Mucosa of rectum (tissue), 2 donors: ENCODE data around the gene GOLIM4.
"Not testable (repeated sequence)": the region's sequence is repeated elsewhere in the genome, so short reads cannot be mapped to it uniquely, and the experiment has no call there.

Experiments used
- H3K27ac ChIP-seq, 2 donors: one replicate each; pipeline ENCODE4 v1.7.0; 2013; ENCODE audit warnings: inconsistent platforms in 2 of 2, low read depth in 2 of 2, low read length in 2 of 2
- H3K27me3 ChIP-seq, 2 donors: one replicate each; pipeline ENCODE4 v1.7.0; 2013; ENCODE audit warnings: low read length in 2 of 2; ENCODE audit not compliant: control insufficient read depth in 2 of 2, insufficient read depth in 2 of 2
- H3K36me3 ChIP-seq, 2 donors: one replicate each; pipeline ENCODE4 v1.7.0; 2013; ENCODE audit warnings: low read length in 2 of 2; ENCODE audit not compliant: control insufficient read depth in 2 of 2, insufficient read depth in 2 of 2
- H3K4me1 ChIP-seq, 2 donors: one replicate each; pipeline ENCODE4 v1.7.0; 2013; ENCODE audit warnings: low read length in 2 of 2, mild to moderate bottlenecking in 1 of 2; ENCODE audit not compliant: control insufficient read depth in 2 of 2, insufficient read depth in 2 of 2
- H3K4me3 ChIP-seq, 2 donors: one replicate each; pipeline ENCODE4 v1.7.0; 2013; ENCODE audit warnings: low read length in 2 of 2
- H3K9ac ChIP-seq, 2 donors: one replicate each; pipeline ENCODE4 v1.7.0; 2013; ENCODE audit warnings: low read length in 2 of 2, low read depth in 1 of 2, mild to moderate bottlenecking in 1 of 2
- H3K9me3 ChIP-seq, 2 donors: one replicate each; pipeline ENCODE4 v1.7.0; 2013; ENCODE audit warnings: low read length in 2 of 2; ENCODE audit not compliant: control insufficient read depth in 2 of 2
- donor health status: healthy.
- donor health status: Normal muscosa, but diverticular disease.

Gene GOLIM4

DNA sequence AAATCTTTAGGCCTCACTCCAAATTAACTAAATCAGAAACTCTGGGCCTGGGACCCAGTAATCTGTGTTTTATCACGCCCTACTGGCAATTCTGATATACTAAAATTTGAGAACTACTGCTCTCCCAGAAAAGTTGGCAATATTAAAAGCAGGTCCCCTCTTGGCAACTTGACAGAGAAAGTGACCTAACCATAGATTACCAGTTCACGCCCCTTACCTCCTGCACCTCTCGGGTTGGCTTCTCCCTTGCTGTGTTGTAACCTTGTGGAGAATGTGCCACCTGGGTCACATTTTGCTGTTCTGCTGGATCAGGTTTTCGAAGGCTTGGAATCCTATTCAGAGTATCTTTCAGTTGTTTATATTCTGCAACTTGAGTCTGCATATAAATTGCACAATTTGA, 59.1 kb downstream of the GOLIM4 start:
- Histone ChIP-seq H3K27ac (no peak overlapping the region), H3K4me3 (no peak overlapping the region), H3K27me3 (no peaks in the 10 kb centered on the region), H3K9me3 (no peaks in the 10 kb centered on the region), H3K36me3 (peaks cover 46 to 57% of the 10 kb centered on the region in 2 donors), H3K9ac (no peak overlapping the region), H3K4me1 (no peaks in the 10 kb centered on the region)

- Histone ChIP-seq H3K4me1 (no peaks in the 10 kb centered on the region), H3K36me3 (peaks cover 43 to 57% of the 10 kb centered on the region in 2 donors), H3K9me3 (no peaks in the 10 kb centered on the region), H3K27me3 (no peaks in the 10 kb centered on the region), H3K4me3 (no peak overlapping the region), H3K27ac (no peak overlapping the region), H3K9ac (no peak overlapping the region)
These were observed 61.4 kb downstream of the GOLIM4 start for GRCh38 chr3:168034152-168034928.

- Histone ChIP-seq H3K9ac (no peak overlapping the region), H3K9me3 (no peaks in the 10 kb centered on the region), H3K4me3 (no peak overlapping the region), H3K27me3 (no peaks in the 10 kb centered on the region), H3K4me1 (no peaks in the 10 kb centered on the region), H3K27ac (no peak overlapping the region), H3K36me3 (peaks cover 52 to 56% of the 10 kb centered on the region in 2 donors)
These were observed 65.1 kb downstream of the GOLIM4 start for GRCh38 chr3:168030577-168030976.

- Histone ChIP-seq H3K4me1 (no peaks in the 10 kb centered on the region), H3K27me3 (no peaks in the 10 kb centered on the region), H3K9me3 (no peaks in the 10 kb centered on the region), H3K27ac (no peak overlapping the region), H3K9ac (no peak overlapping the region), H3K36me3 (peaks cover 55 to 56% of the 10 kb centered on the region in 2 donors), H3K4me3 (no peak overlapping the region)
These were observed 66.0 kb downstream of the GOLIM4 start for GRCh38 chr3:168029705-168030104.

DNA sequence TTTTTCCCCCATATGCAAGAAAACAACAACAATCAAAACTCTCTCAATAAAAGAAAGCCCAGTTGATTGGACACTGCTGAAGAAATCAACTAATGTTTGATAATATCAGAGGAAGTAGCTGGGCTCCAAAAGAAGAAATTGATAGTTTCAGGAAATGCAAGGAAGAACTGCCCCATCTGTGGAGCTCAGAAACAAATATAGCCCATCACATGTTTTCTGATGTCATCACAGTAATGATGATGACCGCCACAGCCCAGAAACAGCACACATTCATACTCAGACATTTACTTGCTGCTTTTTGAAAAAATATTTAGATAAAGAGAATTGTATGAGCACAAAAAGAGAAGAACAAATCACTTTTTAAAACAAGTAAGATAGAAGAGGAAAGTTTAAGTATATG, 67.6 kb downstream of the GOLIM4 start:
- no peak overlapping the region for H3K27ac ChIP-seq

GRCh38 chr3:168026764-168027163, 69.0 kb downstream of the GOLIM4 start:
- Histone ChIP-seq H3K9ac (no peak overlapping the region), H3K4me1 (no peaks in the 10 kb centered on the region), H3K27ac (no peak overlapping the region), H3K27me3 (no peaks in the 10 kb centered on the region), H3K9me3 (no peaks in the 10 kb centered on the region), H3K36me3 (peaks cover 66 to 72% of the 10 kb centered on the region in 2 donors), H3K4me3 (no peak overlapping the region)

More for the DNA sequence above, 67.6 kb downstream of the GOLIM4 start:
- no peaks in the 10 kb centered on the region for H3K27me3 ChIP-seq
- no peak overlapping the region for H3K9ac ChIP-seq
- H3K9me3 ChIP-seq = no peaks in the 10 kb centered on the region
- H3K36me3 ChIP-seq = peaks cover 70% of the 10 kb centered on the region in 2 donors
- no peaks in the 10 kb centered on the region for H3K4me1 ChIP-seq
- H3K4me3 ChIP-seq = no peak overlapping the region

GRCh38 chr3:168025076-168025475, 70.6 kb downstream of the GOLIM4 start:
- Histone ChIP-seq H3K4me3 (no peak overlapping the region), H3K4me1 (no peaks in the 10 kb centered on the region), H3K9me3 (no peaks in the 10 kb centered on the region), H3K9ac (no peak overlapping the region), H3K36me3 (peaks cover 68 to 70% of the 10 kb centered on the region in 2 donors), H3K27me3 (no peaks in the 10 kb centered on the region), H3K27ac (no peak overlapping the region)

- no peaks in the 10 kb centered on the region for H3K4me1 ChIP-seq
- no peak overlapping the region for H3K27ac ChIP-seq
- H3K27me3 ChIP-seq = no peaks in the 10 kb centered on the region
- H3K9me3 ChIP-seq = no peaks in the 10 kb centered on the region
- peaks cover 64 to 66% of the 10 kb centered on the region in 2 donors for H3K36me3 ChIP-seq
- no peak overlapping the region for H3K4me3 ChIP-seq
- no peak overlapping the region for H3K9ac ChIP-seq
These were observed 71.2 kb downstream of the GOLIM4 start for GRCh38 chr3:168024537-168024941.

DNA sequence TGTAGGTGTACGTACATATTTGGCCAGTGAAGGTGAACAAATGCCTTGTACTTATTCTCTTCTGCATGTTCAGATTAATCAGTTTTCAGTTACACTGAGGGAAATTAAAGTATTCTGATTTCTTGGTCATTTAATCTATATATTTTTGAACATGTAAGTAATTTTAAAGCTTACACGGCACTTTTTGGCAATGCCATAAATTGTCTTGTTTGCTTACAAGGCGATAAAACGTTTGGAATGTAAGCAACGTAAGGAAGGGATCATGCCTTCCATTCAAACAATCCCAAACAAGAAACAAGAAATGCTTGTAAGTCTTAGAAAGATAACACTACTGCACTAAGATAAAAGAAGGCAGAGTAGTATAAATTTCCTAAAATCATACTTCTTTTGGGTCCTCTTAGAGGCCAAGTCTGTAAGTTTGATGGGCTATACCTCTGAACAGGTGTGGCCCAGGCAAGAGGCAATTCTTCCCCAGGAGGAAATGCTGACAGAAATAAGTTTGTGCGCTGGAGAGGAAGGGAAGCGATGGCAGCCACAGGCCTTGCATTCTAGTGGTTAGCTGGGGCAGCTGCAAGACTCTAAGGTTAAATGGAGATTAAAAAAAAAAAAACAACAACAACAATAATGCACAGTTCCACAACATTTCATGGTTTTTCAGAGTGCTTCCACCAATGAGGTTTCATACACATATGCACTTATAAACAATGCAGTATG, 73.8 kb downstream of the GOLIM4 start:
- H3K9ac ChIP-seq = no peak overlapping the region
- H3K9me3 ChIP-seq = no peaks in the 10 kb centered on the region
- no peak overlapping the region for H3K27ac ChIP-seq
- no peaks in the 10 kb centered on the region for H3K4me1 ChIP-seq
- H3K4me3 ChIP-seq = no peak overlapping the region
- no peaks in the 10 kb centered on the region for H3K27me3 ChIP-seq
- peaks cover 50 to 71% of the 10 kb centered on the region in 2 donors for H3K36me3 ChIP-seq

GRCh38 chr3:168011280-168011679, 84.4 kb downstream of the GOLIM4 start:
- H3K9me3 ChIP-seq, H3K9ac ChIP-seq, H3K4me3 ChIP-seq, H3K4me1 ChIP-seq, H3K27ac ChIP-seq, H3K27me3 ChIP-seq: not testable (repeated sequence)
- peaks cover 13 to 15% of the 10 kb centered on the region in 2 donors for H3K36me3 ChIP-seq
